HTERT RPE-1 (cell line): ENCODE measurements around the gene ADCY10.
"Not testable (repeated sequence)": the region's sequence is repeated elsewhere in the genome, so short reads cannot be mapped to it uniquely, and the experiment has no call there.

Experiments used
- in situ Hi-C: fragments of 300-500 bp; cut with MboI; formaldehyde crosslinking; loops from 4 replicates; pipeline ENCODE4 v1.14.3; 2020; ENCODE audit warnings: low sequenced_read_pairs

The ADCY10 gene

DNA sequence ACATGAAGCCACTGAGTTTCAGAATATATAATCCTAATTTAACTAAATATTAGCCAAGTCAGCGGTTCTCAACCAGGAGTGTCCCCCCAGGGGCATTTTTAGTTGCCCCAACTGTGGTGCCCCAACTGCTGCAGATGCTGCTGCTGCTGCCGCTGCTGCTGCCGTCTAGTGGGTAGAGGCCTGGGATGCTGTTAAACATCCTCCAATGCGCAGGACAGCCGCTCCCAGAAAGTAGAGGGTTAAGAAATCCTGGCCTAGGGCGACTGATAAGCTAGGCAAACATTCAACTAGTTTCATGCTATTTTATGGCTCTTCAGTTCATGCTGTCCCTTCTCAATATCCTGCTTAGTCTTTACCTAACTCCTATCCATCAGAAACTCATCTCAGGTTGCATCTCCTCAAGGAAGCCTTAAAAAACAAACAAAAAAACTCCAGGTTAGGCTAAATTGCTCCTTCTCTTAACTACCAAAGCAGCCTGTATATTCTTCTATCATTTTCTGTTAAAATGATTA is 12.6 kb upstream of the ADCY10 start:
- in situ Hi-C loops: no loop called here

DNA sequence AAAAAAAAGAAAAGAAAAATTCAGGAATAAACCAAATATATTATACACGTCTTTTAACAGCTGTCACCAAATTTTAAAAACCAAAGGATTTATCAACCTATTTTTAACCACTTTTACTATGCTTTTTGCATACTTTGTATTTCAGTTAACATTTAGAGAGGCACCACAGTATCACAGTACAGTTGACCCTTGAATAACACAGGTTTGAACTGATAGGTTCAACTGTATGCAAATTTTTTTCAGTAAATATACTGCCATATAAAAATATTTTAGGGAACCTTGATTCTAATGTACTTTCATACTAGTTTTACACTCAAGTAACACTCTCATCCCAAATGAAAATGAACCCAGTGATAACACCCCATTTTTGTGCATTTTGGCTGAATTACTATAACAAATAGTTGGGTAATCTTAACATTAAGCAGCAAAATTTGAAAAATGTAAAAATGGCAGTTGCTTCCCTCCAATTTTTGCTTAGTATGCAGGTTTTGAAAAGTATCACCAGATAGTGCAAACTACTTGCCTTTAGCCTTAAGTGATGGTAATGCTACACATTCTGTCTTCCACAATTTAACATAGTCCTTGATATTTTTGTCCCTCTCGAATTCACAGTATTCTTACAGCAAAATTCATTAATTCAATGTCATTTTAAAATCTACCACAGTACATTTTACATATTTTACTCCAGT is 10.8 kb upstream of the ADCY10 start:
- in situ Hi-C loops: no loop called here

DNA sequence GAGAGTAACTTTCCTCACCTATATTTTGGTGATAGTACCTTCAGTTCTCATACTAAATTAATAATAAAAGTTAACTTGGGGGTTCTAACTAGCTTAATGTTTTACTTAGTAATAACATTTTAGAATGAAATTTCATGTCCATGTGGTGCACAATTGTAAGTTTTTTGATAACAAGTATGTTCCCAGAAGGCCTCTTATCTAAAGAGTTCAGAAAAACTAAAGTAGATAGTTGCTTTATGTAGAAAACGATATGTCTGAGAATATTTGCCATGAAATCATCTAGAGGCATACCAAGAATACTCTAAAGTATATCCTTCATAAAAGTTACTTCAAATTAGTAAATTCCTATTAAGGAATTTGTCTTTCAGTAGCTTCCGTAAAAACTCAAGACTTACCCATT is 10.2 kb upstream of the ADCY10 start:
- in situ Hi-C loops: no loop called here

DNA sequence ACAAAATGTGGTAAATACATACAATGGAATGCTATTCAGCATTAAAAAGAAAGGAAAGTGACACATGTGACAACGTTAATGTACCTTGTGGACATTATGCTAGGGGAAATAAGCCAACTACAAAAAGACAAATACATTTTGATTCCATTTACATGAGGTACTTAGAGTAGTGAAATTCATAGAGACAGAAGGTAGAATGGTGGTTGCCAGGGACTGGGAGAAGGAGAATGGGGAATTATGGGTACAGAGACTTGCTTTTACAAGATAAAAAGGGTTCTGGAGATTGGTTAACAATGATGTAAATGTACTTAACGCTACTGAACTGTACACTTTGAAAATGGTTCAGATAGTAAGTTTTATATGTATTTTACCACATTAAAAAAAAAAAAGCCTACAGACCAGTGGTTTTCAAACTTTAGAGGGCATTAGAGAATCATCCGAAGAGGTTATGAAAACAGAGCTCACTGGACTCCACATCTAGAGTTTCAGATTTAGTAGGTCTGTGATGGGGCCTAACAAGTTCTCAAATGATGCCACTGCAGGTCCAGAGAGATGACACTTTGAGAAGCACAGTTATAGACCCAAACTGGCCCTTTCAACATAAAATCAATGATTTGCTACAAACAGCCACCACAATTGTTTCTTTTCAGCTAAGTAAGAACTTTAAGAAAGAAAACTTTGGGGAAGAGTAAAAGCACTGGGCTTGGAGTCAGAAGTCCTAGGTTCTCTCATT is 9.6 kb upstream of the ADCY10 start:
- in situ Hi-C loops: no loop called here

DNA sequence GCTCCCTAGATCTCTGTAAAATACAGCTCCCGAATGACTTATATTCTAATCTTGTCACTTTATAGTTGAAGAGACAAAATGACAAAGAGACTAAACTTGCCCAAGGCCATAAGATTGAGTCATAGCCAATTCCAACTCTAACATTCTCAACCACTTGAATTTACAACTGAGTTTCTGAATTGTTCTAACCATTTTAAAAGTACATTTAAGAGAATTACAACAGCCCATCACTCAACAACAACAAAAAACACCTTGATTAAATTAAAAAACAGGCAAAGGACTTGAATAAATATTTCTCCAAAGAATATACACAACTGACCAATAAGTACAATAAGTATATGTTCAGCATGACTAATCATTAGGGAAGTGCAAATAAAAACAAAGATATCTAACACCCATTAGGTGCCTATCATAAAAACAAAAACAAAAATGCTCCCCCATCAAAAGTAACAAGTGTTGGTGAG is 8.7 kb upstream of the ADCY10 start:
- in situ Hi-C loops: no loop called here

DNA sequence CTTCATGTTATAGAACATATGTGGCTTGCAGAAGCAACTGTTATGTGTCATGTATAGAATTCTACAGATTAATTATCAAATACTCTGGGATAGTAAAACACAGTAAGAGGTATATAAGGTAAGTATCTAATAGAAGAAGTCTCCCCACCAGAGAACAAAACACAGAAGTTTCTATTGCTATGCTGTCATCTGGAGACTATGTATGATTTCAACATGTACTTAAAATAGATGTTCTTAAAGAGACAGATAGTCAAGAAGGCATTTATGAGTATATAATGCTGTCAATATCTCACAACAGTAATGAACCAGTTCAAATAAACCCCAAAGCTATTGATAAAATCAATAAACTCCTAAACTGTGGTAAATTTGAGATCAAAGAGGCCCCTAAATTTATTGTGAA is 8.1 kb upstream of the ADCY10 start:
- in situ Hi-C loops: no loop called here

DNA sequence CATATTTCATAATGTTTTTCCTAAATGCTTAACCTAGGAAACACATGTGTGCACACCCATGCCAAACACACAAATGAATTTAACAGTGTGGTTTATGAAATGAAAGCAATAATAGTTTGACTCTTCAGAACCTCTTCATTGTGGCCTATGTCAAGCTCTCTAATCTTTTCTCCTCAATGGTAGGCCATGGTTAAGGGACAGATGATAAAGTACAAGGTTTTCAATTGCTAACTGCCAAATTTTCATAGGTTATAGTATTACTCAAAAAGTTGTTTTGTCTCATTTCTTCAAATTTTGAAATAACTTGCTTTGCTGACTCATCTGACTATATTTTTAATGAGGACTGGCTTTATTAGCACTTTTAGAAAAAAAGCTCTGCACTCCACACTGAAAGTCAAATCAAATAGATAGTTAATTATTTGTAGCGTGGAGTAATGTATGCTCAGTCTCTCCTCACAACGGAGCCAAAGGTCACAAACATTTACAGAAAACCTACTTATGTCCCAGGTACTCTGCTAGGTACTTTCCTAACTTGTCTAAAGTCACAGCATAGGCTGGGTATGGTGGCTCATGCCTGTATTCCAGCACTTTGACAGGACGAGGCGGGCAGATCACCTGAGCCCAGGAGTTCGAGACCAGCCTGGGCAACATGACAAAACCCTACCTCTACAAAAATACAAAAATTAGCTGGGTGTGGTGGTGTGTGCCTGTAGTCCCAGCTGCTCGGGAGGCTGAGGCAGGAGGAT is 3.0 kb upstream of the ADCY10 start:
- in situ Hi-C loops: no loop called here

DNA sequence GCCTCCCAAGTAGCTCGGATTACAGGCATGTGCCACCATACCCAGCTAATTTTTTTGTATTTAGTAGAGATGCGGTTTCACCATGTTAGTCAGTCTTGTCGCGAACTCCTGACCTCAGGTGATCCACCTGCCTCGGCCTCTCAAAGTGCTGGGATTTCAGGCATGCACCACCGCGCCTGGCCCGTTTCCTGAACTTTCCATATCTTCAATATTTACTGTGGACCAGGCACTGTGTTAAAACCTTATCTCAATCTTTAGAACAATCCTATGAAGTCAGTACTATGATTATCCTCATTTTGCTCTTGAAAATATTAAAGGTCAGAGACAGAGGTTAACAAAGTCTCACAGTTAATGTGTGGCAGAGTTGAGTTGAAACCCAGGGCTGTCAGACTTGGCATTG is 1.6 kb upstream of the ADCY10 start:
- in situ Hi-C loops: no loop called here

DNA sequence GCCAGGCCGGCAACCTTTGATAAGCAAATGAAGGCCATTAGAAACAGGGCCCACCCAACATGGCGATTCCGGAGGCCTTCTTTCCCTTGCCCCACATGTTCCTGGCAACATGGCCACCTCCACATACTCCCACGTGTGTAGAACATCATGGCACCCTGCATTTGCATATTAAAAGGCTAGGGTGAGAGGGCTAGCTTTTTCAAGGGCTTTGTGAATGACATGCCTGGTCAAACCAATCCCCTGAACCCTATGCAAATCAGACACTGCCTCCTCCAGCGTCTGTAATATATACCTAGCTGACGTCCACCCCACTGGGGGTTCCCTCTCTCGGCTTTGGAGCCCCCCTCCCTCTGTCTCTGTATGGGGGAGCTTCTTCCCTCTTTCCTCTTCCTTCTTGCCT is 1.6 kb downstream of the ADCY10 start:
- in situ Hi-C loops: no loop called here

DNA sequence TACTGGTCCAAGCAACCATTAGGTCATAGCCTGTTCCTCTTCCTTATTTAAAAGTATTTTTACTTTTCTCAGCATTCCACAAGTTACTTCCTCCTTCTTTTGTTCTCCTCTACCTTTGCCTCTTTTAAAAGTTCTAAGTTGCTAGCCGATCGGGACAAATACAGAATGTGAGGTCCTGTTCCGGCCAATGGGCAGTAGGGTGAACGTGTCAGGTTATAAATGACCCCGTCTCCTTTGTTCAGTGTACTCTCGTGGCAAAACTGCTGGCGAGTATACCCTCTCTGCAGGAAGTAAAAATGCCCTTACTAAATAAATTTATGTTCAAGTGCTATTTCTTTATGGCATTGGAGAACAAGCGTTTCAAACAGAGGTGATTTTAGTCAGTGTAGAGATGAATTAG is 2.5 kb downstream of the ADCY10 start:
- in situ Hi-C loops: no loop called here

DNA sequence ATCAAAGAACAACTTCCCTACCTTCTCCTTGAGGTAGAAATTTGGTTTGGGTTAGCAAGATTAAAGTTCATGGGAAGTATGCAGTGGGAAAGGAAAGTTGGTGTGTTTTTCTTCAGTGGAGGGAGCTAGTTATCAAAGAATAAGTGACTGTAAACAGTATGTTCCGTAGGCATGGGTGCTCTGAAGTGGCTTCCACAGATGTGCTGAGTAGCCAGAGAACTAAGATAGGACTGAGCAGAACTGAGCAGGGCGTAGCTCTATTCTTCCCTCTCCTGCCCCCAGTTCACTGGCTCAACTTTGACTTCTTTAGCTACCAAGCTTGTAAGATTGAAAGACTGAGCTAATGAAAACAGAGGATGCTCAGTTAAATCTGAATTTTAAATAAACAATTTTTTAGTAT is 3.4 kb downstream of the ADCY10 start:
- in situ Hi-C loops: no loop called here

DNA sequence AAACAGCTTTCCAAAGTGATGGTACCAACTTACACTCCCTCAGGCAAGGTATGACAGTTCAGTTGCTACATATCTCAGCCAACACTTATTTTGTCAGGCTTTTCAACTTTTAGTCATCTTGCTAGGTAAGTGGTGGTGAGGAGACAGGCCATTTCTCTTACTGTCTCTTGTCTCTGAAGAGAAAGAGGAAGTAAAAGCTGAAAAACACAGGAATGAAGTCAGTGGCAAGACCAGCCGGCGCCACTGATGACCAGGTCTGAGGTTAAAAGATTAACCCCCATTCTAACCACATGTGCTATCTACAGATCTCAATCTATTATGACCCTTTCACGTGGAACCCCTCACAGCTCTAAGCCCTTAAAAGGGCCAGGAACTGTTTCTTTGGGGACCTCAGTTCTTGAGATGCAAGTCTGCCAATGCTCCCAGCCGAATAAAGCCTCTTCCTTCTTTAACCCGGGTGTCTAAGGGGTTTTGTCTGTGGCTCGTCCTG is 4.2 kb downstream of the ADCY10 start:
- in situ Hi-C loops: no loop called here

DNA sequence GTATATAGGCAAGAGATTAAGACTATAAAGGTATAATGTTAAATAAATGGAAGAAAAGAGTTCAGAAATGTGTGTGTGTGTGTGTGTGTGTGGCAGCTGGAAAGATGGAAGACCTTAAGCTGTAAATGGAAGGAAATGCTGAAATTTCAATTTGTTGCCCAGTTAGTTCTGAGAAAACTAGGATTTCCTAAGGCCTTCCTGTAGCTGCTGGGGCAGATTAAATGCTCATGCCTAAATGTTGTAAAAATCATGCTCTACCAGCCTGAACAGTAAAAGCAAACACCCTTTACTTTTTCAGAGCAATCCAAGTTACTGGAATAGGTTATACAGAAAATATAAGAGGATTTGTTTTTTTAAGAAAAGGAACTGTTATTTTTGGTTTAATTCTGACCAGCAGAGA is 8.3 kb downstream of the ADCY10 start:
- in situ Hi-C loops: no loop called here

DNA sequence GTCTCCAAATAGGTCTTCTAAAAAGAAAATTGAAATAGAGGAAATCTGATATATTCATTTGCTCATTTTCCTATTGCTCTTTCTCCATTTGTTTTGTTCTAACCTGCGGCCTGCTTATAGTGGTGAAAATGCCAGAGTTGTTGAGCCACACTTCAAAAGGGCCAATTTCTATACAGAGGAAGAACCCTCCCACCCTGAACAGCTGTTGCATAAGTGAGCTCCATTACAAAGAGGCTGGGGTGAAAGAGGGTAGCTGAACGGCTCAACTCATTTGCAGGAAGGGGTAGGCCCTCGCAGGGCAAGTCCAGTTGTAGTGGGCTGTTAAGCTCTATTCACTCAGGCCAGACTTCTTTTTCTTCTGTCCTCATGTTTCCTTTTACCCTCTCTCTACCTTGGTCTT is 8.8 kb downstream of the ADCY10 start:
- in situ Hi-C loops: no loop called here

DNA sequence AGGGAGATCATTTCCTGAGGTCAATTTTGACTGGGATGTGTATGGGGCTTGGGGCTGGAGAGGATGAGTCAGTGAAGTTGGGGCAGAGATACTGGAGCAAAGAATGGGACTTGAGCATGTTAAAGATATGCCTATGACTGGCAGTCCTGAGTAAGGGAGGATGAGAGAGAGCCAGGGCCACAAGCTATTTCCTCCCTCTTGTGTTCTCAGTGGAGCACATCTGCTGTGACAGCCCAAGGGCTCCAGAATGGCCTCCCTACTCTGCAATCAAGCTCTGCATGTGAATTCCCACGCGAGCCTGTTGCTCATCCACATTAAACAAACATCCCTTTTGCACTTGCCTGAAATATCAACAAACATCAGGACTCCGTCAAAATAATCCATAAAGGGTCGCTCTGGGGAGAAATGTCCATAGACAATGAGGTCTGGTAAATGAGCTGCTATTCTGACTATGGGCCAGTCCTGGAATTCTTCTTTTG is 9.2 kb downstream of the ADCY10 start:
- in situ Hi-C loops: no loop called here

DNA sequence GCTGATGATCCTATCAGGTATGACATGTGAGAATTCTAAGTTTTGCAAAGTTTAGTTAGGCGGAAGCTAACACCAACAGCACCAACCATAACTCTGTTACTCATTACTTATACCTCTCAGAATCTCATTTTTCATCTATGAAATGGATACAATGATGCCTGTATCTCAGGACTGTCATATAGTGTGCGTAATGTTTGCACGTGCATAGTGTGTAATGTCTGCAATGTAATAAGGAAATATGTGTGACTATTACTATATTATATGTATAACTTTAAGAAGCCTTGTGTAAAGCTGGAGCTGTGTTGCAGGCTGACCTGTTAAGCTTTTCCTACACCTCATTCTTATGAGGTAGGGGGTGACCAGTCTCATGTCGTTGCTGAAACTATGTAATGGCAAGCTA is 13.0 kb downstream of the ADCY10 start:
- in situ Hi-C loops: no loop called here

DNA sequence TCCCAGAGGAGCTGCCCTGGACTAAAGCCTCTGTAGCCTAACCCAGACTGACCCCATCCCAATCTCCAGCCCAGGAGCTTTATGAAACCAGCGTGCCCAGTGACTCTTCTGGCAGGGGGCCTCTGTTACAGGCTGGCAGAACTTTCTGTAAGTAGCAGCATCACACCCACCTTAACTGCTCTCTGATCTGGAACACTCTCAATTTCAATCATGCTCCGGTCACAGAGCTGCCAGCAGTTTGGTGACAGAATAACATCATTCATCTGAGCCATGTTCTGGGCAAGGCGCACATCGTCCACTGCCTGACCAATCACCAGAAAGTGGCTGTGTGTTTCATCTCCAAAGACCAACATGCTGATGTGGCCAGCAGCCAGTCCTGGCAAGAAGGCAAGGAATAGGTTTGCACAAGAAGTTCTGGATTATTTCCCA is 14.7 kb downstream of the ADCY10 start:
- in situ Hi-C loops: no loop called here

DNA sequence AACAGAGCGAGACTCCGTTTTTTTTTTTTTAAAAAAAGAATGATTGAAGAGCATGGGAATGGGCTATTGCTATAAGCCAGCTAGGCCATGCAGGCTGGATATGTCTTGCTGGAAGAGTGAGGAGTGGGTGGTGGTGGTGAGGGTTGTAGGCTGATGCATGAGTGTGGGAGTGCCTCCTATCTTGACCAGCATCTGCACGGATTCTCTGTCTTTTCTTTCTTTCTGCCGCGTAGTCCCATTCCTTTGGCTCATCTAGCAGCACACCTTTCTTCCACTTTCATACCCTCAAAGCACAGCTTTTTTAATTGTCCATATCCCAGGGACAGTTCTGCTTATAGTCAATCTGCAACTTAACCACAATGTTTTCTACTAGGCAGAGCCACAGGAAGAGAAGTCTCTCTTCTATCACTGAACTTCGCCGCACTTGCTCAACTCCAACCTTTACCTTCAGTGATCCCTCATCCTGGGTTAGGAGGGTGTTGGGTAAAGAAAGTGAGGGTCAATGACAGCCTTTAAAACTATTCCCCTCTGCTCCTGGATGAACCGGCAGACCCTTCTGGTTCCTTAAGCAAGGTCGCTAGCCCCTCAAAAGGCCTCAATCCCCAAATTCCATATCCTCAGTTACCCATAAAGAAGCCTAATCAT is 15.2 kb downstream of the ADCY10 start:
- in situ Hi-C loops: no loop called here

DNA sequence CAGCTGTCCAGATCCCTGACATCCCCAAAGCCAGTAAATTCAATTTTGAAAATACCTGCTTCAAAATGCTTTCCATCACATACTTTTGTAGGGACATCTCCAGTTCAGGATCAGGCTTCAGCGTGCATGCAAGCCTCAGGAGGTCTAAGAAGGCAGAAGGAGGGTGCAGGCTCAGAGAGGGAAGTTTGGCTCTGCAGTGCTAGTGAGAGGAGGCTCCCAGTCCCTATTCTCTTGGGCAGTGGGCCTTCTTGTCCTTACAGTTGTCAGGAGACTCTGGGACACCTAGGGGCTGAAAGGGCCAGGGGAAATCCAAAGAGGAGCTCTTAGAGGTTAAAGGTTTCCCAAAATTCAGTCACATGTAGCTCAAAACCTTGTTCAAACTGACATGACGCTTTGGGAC is 20.1 kb downstream of the ADCY10 start:
- in situ Hi-C loops: no loop called here

DNA sequence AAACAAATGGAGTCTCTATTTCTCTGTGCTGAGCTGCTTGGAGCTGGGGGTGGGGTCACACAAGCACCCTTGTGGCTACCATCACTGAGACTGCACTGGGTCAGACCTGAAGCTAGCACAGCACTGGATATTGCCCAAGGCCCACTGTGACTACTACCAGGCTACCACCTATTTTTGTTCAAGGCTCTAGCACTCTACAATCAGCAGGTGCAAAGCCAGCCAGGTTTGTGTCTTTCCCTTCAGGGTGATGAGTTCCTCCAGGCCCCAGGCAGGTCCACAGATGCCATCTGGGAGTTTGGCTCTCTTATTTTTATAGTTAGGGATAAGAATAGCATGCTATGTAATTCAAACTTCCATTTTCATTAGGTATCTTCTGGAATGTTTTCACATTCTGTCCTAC is 23.5 kb downstream of the ADCY10 start:
- in situ Hi-C loops: no loop called here

DNA sequence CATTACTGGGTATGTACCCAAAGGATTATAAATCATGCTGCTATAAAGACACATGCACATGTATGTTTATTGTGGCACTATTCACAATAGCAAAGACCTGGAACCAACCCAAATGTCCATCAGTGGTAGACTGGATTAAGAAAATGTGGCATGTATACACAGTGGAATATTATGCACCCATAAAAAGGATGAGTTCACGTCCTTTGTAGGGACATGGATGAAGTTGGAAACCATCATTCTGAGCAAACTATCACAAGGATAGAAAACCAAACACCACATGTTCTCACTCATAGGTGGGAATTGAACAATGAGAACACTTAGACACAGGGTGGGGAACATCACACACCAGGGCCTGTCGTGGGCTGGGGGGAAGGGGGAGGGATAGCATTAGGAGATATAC is 26.7 kb downstream of the ADCY10 start:
- in situ Hi-C loops: not testable (repeated sequence)
